SH-SY5Y (cell line): Measurements from ENCODE around the gene TRPC3.

Experiments used
- GATA2 ChIP-seq: IDR thresholded peaks from 2 replicates; pipeline ENCODE4 v1.6.1; 2011; ENCODE audit warnings: mild to moderate bottlenecking, low read depth, low read length
- GATA3 ChIP-seq: IDR thresholded peaks from 2 replicates; pipeline ENCODE4 v1.6.1; 2011; ENCODE audit warnings: low read depth, mild to moderate bottlenecking, low read length, moderate library complexity

TRPC3 gene

GRCh38 chr4:121951521-121952110, at the start of gene TRPC3:
TRPC3 (minus strand) TSS chr4:121952060; CDS start chr4:121951680, 380 bp downstream.
- TF ChIP-seq GATA3 (no peak), GATA2 (no peak)

- TF ChIP-seq GATA2 (no peak), GATA3 (no peak)
These were observed 49.0 kb upstream of the TRPC3 start for GRCh38 chr4:122000849-122001248.

- TF ChIP-seq GATA2 (no peak), GATA3 (no peak)
These were observed 46.2 kb upstream of the TRPC3 start for GRCh38 chr4:121998024-121998423.

- no peak for TF ChIP-seq GATA3
- TF ChIP-seq GATA2: no peak
These were observed 44.1 kb upstream of the TRPC3 start for GRCh38 chr4:121995790-121996537.

- TF ChIP-seq GATA2: no peak
These were observed 40.1 kb upstream of the TRPC3 start for GRCh38 chr4:121991968-121992367.

GRCh38 chr4:121990489-121990888, 38.6 kb upstream of the TRPC3 start:
- no peak for TF ChIP-seq GATA3
- no peak for TF ChIP-seq GATA2

GRCh38 chr4:121989715-121990114, 37.9 kb upstream of the TRPC3 start:
- TF ChIP-seq GATA3 (no peak), GATA2 (no peak)

- no peak for TF ChIP-seq GATA2
- no peak for TF ChIP-seq GATA3
These were observed 37.1 kb upstream of the TRPC3 start for GRCh38 chr4:121988950-121989349.

GRCh38 chr4:121980643-121981042, 28.8 kb upstream of the TRPC3 start:
- TF ChIP-seq GATA2 (no peak), GATA3 (no peak)

- TF ChIP-seq GATA3 (no peak), GATA2 (no peak)
These were observed 26.3 kb upstream of the TRPC3 start for GRCh38 chr4:121978172-121978516.

- TF ChIP-seq GATA3: no peak
- TF ChIP-seq GATA2: no peak
These were observed 25.7 kb upstream of the TRPC3 start for GRCh38 chr4:121977251-121978171.

- TF ChIP-seq GATA3 (no peak), GATA2 (no peak)
These were observed 23.9 kb upstream of the TRPC3 start for GRCh38 chr4:121975784-121976183.

- no peak for TF ChIP-seq GATA2
- TF ChIP-seq GATA3: no peak
These were observed 22.0 kb upstream of the TRPC3 start for GRCh38 chr4:121973816-121974215.

GRCh38 chr4:121968859-121969258, 17.0 kb upstream of the TRPC3 start:
- no peak for TF ChIP-seq GATA3
- no peak for TF ChIP-seq GATA2
